Activated CD4-positive, alpha-beta T cell treated with anti-CD3 and anti-CD28 coated beads for 24 hours (primary cell): ENCODE measurements around the gene WDR3.
A peak's percentile ranks its signal among the peaks of the same experiment; 100 is the strongest.
"Not testable (repeated sequence)": the region's sequence is repeated elsewhere in the genome, so short reads cannot be mapped to it uniquely, and the experiment has no call there.

ENCODE experiments used
- DNase-seq, 2 donors: peaks; one replicate each; pipeline ENCODE4 v3.0.0-alpha.2; 2020; ENCODE audit warnings: low read depth in 2 of 2

The WDR3 gene

GRCh38 chr1:117929343-117930172, at the start of gene WDR3, which contains the start of gene GDAP2:
WDR3 (plus strand) TSS chr1:117929739; CDS start chr1:117933320, 3,581 bp downstream.
GDAP2 (minus strand) TSS chr1:117929621; CDS start chr1:117920357, 9,264 bp downstream.
- DNase-seq = peak; percentile 89 to 90

- DNase-seq = no peak
These were observed 45.9 kb upstream of the WDR3 start for GRCh38 chr1:117883616-117884015.

GRCh38 chr1:117886101-117886795, 43.3 kb upstream of the WDR3 start:
- DNase-seq = no peak

GRCh38 chr1:117890452-117890851, 39.1 kb upstream of the WDR3 start:
- DNase-seq = no peak

- no peak for DNase-seq
These were observed 37.0 kb upstream of the WDR3 start for GRCh38 chr1:117892512-117892911.

GRCh38 chr1:117894078-117894477, 35.5 kb upstream of the WDR3 start:
- DNase-seq = no peak

GRCh38 chr1:117895482-117896114, 33.9 kb upstream of the WDR3 start:
- DNase-seq = peak; percentile 47 to 52

- no peak for DNase-seq
These were observed 32.0 kb upstream of the WDR3 start for GRCh38 chr1:117897551-117897950.

- DNase-seq = no peak
These were observed 29.7 kb upstream of the WDR3 start for GRCh38 chr1:117899801-117900200.

GRCh38 chr1:117902944-117903343, 26.6 kb upstream of the WDR3 start:
- no peak for DNase-seq

GRCh38 chr1:117904485-117904884, 25.1 kb upstream of the WDR3 start:
- DNase-seq = no peak

GRCh38 chr1:117905019-117905418, 24.5 kb upstream of the WDR3 start:
- no peak for DNase-seq

GRCh38 chr1:117911051-117911450, 18.5 kb upstream of the WDR3 start:
- DNase-seq = no peak

GRCh38 chr1:117919376-117919775, 10.2 kb upstream of the WDR3 start:
- no peak for DNase-seq

- no peak for DNase-seq
These were observed 7.5 kb upstream of the WDR3 start for GRCh38 chr1:117921991-117922390.

- DNase-seq = not testable (repeated sequence)
These were observed 6.8 kb upstream of the WDR3 start for GRCh38 chr1:117922717-117923116.

- DNase-seq = no peak
These were observed 3.6 kb upstream of the WDR3 start for GRCh38 chr1:117925981-117926380.

GRCh38 chr1:117928881-117929342, 627 bp upstream of the WDR3 start:
- DNase-seq = peak in 1 of 2 donors; percentile 5

GRCh38 chr1:117930173-117930447, 571 bp downstream of the WDR3 start:
- no peak for DNase-seq

GRCh38 chr1:117930484-117930883, 945 bp downstream of the WDR3 start:
- no peak for DNase-seq

- DNase-seq = no peak
These were observed 3.0 kb downstream of the WDR3 start for GRCh38 chr1:117932576-117932975.

GRCh38 chr1:117933769-117934168, 4.2 kb downstream of the WDR3 start:
- DNase-seq = no peak

GRCh38 chr1:117942293-117942692, 12.8 kb downstream of the WDR3 start:
- DNase-seq = no peak
